ENCODE results near the gene ADNP2.

DNA sequence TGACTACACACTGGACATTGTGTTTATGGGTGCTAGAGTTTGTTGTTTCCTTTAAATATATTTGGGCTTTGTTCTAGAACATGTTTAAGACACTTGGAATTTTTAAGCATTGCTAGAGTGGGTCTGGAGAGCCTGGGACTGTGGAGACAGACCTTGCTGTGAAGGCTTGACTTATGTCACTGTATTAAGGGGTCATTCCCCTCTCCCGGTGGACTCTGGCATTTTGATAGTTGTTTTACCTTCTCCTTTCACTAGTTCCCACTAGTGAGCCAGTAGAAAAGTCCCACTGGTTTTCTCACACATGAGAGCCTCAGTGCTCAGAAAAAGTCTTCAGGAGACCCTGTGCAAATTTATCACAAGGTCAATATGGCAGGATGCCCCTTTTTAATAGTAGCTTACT is 18.6 kb downstream of the ADNP2 start:
- TF ChIP-seq, protein P1, sequence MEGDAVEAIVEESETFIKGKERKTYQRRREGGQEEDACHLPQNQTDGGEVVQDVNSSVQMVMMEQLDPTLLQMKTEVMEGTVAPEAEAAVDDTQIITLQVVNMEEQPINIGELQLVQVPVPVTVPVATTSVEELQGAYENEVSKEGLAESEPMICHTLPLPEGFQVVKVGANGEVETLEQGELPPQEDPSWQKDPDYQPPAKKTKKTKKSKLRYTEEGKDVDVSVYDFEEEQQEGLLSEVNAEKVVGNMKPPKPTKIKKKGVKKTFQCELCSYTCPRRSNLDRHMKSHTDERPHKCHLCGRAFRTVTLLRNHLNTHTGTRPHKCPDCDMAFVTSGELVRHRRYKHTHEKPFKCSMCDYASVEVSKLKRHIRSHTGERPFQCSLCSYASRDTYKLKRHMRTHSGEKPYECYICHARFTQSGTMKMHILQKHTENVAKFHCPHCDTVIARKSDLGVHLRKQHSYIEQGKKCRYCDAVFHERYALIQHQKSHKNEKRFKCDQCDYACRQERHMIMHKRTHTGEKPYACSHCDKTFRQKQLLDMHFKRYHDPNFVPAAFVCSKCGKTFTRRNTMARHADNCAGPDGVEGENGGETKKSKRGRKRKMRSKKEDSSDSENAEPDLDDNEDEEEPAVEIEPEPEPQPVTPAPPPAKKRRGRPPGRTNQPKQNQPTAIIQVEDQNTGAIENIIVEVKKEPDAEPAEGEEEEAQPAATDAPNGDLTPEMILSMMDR (IDR thresholded peaks at IDR 0.05), result no peak
- TF ChIP-seq EP300 (IDR thresholded peaks at IDR 0.05), result no peak

Data from esophagus muscularis mucosa (tissue), 3 donors.